Hepatocyte (in vitro differentiated cells): ENCODE results near the gene CDK10.

Experiments used
- EZH2 ChIP-seq: fragments of 200-600 bp; sonication (generic); IDR thresholded peaks from 2 replicates; pipeline ENCODE4 v1.6.1; 2016; ENCODE audit warnings: antibody characterized with exemption, mild to moderate bottlenecking, borderline replicate concordance
- TF ChIP-seq, protein P1 (sequence below): fragments of 200-600 bp; sonication (generic); IDR thresholded peaks from 2 replicates; pipeline ENCODE4 v1.5.1; 2016; ENCODE audit warnings: antibody characterized with exemption, mild to moderate bottlenecking; ENCODE audit not compliant: poor library complexity

DNA sequence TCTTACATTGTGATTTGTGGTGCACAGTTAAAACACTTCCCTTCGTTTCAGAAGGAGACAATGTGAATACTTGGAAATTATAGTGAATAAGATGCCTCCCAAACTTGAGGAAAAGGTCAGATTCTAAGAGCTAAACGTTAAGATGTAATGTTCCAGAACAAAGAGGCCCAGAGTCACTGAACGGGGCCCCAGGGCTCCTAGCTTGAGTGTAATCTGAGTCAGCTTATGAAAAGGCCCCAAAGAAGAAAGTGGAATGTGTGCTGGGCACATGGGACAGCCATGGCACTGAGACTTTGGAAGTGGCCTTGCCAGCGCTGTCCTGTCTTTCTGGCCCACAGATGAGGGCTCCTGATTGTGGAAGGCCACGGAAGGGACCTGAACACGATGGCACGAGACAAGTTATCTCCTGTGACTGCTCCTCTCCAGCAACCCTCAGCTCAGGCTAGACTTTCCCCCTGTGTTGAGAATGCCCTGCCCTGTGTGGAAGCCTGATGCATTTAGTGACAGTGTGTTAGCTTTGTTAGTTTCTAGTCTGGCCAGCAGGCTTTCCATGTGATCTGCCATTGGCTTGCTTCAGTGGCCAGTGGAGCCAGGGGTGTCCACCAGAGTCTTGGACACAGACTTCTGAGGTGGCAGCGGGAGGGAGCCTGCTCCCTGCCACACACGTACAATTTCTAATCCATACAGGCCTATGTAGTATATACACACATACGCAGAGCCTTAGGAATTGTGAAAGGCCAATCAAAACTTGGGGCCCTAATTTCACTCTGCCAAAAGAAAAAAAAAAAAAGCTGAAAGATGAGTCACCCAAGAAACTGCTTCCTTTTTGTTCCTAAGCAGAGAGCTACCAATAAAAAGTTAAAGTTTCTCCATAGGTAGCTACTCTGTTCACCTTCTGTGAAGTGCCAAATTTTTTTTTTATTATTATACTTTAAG lies 15.7 kb upstream of the CDK10 start:
- TF ChIP-seq, protein P1, sequence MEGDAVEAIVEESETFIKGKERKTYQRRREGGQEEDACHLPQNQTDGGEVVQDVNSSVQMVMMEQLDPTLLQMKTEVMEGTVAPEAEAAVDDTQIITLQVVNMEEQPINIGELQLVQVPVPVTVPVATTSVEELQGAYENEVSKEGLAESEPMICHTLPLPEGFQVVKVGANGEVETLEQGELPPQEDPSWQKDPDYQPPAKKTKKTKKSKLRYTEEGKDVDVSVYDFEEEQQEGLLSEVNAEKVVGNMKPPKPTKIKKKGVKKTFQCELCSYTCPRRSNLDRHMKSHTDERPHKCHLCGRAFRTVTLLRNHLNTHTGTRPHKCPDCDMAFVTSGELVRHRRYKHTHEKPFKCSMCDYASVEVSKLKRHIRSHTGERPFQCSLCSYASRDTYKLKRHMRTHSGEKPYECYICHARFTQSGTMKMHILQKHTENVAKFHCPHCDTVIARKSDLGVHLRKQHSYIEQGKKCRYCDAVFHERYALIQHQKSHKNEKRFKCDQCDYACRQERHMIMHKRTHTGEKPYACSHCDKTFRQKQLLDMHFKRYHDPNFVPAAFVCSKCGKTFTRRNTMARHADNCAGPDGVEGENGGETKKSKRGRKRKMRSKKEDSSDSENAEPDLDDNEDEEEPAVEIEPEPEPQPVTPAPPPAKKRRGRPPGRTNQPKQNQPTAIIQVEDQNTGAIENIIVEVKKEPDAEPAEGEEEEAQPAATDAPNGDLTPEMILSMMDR, result no peak
- TF ChIP-seq EZH2, result no peak
